Epithelial cell of proximal tubule (primary cell): ENCODE data around the gene KLF6. TPM values are rescaled to one million over a fixed set of nuclear protein-coding genes. Genes with fewer than 3 reads are reported as not detected.

ENCODE experiments used
- DNase-seq: peaks from one replicate; pipeline ENCODE4 v3.0.0-alpha.2; 2011; ENCODE audit warnings: low read depth
- H3K4me3 ChIP-seq: 2 replicates; pipeline ENCODE4 v1.5.1; 2011; ENCODE audit warnings: low read depth, mild to moderate bottlenecking, low read length
- total RNA-seq: library from RNA; depleted of rRNA; stranded (reverse); fragments of >200 nt; gene quantifications from 2 replicates; pipeline ENCODE4 v1.2.3, GENCODE V29; 2015
- TF ChIP-seq, protein P1 (sequence below): conservative IDR thresholded peaks from 2 replicates; pipeline ENCODE4 v1.5.1; 2012; ENCODE audit warnings: low read depth, mild to moderate bottlenecking, low read length

The KLF6 gene
- total RNA-seq, 1 donor from 2014 or later: 88.1 TPM

- no peak overlapping the region for H3K4me3 ChIP-seq
- DNase-seq: no peak
- TF ChIP-seq, protein P1, sequence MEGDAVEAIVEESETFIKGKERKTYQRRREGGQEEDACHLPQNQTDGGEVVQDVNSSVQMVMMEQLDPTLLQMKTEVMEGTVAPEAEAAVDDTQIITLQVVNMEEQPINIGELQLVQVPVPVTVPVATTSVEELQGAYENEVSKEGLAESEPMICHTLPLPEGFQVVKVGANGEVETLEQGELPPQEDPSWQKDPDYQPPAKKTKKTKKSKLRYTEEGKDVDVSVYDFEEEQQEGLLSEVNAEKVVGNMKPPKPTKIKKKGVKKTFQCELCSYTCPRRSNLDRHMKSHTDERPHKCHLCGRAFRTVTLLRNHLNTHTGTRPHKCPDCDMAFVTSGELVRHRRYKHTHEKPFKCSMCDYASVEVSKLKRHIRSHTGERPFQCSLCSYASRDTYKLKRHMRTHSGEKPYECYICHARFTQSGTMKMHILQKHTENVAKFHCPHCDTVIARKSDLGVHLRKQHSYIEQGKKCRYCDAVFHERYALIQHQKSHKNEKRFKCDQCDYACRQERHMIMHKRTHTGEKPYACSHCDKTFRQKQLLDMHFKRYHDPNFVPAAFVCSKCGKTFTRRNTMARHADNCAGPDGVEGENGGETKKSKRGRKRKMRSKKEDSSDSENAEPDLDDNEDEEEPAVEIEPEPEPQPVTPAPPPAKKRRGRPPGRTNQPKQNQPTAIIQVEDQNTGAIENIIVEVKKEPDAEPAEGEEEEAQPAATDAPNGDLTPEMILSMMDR: no peak
Observed at GRCh38 chr10:3749011-3749410, 36.0 kb downstream of the KLF6 start.

- TF ChIP-seq, protein P1: no peak
- H3K4me3 ChIP-seq: no peak overlapping the region
Observed at GRCh38 chr10:3748484-3748883, 36.5 kb downstream of the KLF6 start.

GRCh38 chr10:3747984-3748383, 37.0 kb downstream of the KLF6 start:
- no peak for DNase-seq
- TF ChIP-seq, protein P1: no peak
- H3K4me3 ChIP-seq: no peak overlapping the region

More at GRCh38 chr10:3748484-3748883, 36.5 kb downstream of the KLF6 start:
- DNase-seq: no peak

- DNase-seq: no peak
- no peak overlapping the region for H3K4me3 ChIP-seq
- TF ChIP-seq, protein P1: no peak
Observed at GRCh38 chr10:3747248-3747960, 37.6 kb downstream of the KLF6 start.

DNA sequence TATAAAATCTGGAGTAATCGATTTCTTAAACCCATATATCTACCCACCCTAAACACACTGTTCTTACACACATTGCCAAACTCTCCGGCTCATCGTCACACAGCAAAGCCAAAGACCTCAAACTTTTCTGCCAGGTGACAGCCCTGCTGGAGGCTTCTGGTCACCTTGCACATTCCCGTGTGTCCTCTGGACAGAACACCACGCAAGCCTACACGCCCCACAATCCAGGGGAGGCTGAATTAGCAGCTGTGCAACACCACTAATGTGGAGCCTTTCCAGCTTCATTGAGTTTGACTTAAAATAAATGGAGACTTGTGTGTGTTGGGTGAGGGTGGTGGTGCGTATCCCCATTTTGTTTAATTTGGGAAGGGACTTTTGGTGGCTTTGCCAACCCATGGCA, 38.4 kb downstream of the KLF6 start:
- no peak for DNase-seq

DNA sequence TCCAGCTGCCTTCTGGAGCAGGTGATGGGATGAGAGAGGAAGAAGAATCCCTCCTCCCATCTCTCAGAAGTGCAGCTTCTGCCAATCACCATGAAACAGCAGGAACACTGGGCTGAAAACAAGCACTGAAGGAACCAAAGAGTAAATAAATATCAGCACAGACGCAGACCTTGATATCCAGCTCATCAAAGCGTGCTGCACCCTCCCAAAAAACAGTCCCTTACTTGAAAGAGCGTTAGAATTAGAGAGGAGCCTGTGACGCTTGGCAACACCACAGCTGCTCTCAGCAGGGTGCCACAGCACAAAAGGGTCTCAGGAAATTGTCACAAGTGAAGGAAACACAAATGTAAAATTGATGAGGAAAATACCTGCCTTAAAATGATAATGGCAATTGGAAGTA, 39.5 kb downstream of the KLF6 start:
- TF ChIP-seq, protein P1: no peak
- H3K4me3 ChIP-seq: no peak overlapping the region
- DNase-seq: no peak

More for the DNA sequence above, 38.4 kb downstream of the KLF6 start:
- TF ChIP-seq, protein P1: no peak
- H3K4me3 ChIP-seq: no peak overlapping the region
